Measurements from ENCODE around the gene NTRK3.

The NTRK3 gene

DNA sequence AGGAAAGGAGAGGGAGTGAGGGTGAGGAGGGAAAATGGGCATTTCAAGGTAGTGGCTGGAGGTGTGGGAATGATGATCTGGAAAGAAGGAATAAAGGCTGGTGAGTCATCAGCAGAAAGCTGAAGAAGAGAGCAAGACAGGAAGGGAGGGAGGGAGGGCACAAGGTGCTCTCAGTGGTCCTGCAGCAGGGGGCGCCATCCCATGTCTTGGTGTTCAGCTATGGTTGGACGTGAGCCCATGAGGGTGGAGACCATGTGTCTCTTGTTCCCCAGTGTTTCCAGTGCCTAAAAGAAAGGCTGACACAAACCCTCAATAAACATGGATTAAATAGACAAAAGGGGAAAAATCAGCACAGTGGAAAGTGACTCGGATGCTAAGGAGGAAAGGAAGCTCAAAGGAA, 228.5 kb downstream of the NTRK3 start:
- DNase-seq (ENCODE audit: low read depth), result no peak

DNA sequence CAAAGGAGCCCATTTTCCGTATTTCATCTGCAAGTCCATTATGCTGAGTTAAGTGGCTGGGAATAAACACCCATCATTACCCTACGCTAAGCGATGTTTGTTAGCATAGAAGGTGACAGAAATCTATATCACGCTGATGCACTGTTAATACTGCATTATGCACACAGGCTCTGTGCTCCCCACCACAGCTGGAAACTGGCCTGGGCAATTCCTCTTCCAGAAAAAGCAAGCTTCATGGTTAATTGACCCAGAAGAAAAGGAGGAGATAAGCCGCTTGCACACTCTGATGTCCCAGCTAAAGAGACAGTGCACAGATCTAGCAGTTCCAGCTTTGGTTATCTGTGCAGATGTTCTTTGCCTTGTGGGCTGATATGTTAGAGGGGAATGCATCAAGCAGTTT, 232.6 kb downstream of the NTRK3 start:
- no peak for DNase-seq (ENCODE audit: low read depth)

- no peak for DNase-seq (ENCODE audit: low read depth)
Measured at GRCh38 chr15:88022716-88023115, 233.8 kb downstream of the NTRK3 start.

DNA sequence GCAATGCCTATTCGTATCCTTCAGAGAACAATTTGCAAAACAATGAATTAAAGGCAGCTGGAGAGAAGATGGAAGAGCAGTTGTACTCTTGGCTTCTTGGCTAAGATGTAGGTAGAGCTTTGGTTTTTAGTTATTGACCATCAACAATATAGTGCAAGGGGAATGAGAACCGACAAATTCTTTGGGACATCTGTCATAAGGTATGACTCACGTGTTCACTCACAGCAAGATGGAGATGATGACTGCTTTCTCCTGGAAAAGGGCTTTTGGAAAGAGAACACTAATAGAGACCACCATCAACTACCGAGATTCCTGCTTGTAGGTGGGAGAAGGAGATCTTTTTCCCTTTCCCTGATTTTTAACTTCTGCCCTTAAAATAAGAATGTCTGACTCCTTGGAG, 234.9 kb downstream of the NTRK3 start:
- no peak for DNase-seq (ENCODE audit: low read depth)

- DNase-seq (ENCODE audit: low read depth), result no peak
Measured at GRCh38 chr15:88020806-88021205, 235.7 kb downstream of the NTRK3 start.

DNA sequence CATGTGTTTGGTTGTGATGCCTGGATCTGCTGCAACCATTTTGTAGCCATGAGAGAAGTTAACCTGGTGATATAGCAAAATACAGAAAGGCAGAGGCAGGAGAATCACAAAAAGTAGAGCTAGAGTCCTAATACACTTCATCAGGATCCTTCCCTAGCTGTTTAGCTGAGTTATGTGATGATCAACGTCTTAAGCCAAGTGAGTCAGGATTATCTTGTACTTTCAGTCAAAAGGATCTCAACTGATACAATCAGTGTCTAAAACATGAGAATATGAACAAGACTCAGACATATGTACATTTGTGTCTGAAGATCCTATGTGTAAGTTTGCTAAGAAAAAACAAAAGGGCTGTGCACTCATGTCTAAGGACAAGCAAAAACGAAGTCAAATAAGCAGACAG, 236.9 kb downstream of the NTRK3 start:
- DNase-seq (ENCODE audit: low read depth), result no peak

DNA sequence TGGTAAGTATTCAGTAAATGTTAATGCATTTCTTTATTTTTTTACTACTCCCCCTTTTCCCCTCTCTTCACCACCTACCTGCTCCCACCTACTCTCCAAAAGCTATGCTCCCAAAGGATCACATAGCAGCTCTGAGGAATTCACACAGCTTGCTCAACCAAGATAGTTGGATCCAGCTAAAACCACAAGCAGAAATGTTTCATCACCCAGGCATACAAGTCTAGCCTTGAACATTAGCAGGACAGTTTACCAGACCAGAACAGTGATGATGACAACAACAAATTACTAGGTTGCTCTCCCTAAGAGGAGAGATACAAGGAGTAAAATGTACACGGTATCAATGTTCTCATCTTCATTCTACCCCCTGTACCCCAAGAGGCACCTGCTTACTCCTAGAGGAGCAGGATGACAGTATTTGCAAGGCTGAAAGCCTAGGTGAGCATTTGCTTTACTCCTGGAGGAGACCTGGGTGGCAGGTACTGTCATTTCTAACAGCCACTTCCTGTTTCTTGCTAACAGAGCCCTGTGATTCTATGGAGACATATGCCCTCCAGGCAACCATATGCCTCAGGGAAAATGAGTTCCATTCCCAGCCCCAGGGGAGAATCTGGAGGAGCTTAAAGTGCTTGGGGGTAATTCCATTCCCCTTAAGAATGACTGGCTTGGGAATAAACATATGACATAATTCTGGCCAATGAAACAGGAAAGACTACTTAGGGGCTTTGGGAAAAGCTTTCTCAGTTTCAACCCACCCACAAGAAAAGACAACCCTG, 237.5 kb downstream of the NTRK3 start:
- no peak for DNase-seq (ENCODE audit: low read depth)

- DNase-seq (ENCODE audit: low read depth), result no peak
Measured at GRCh38 chr15:88017753-88018152, 238.8 kb downstream of the NTRK3 start.

DNA sequence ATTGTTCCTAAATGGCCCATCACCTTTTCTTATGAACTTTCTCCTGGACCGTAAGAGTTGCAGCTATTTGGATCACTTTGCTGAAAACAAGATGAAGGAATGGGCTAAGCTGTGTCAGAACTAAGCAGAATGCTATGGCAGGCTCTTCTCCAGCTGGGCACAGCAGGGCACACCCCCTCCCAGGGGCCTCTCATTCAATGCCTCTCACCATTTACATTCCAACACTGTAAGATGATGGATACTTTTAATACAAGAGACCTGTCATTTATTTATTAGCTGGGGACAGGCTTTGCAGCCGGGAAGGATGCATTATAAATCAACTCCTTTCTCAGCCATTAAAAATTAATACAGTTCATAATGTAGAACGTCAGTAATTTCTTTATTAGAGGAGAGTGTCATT, 240.1 kb downstream of the NTRK3 start:
- no peak for DNase-seq (ENCODE audit: low read depth)

DNA sequence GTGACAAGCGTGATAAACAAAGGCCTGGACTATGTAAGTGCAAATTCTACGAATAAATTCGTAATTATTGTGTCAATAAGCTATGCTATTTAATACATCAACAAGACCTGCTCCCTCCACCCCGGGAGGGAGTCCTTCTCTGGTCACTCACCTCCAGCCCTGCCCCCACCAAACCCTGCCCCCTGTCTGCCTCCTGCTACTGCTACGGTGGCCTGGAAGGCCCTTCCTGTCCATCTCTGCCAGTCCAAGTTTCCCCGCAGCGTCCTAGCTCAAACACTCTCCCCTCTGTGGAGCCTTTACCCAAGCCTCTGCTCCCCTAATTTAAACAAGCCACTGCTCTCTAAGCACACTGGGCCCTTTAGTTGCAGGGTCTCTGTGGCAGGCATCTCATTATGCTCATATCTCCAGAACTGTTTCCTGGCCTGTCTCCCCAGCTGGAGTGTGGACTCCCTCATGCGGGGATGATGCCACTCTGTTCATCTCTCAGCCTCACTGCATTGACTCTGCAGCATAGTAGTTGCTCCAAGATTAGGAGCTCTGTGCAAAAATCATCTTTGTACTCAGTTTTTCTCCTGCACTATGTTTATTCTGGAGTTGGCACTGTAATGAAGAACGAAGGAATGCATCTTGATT, 241.2 kb downstream of the NTRK3 start:
- DNase-seq (ENCODE audit: low read depth), result no peak

GRCh38 chr15:88014454-88015160, 241.9 kb downstream of the NTRK3 start:
- DNase-seq (ENCODE audit: low read depth), result no peak

GRCh38 chr15:88013111-88013510, 243.4 kb downstream of the NTRK3 start:
- DNase-seq (ENCODE audit: low read depth), result no peak

- DNase-seq (ENCODE audit: low read depth), result no peak
Measured at GRCh38 chr15:88012688-88013087, 243.9 kb downstream of the NTRK3 start.

GRCh38 chr15:88012233-88012632, 244.3 kb downstream of the NTRK3 start:
- no peak for DNase-seq (ENCODE audit: low read depth)

GRCh38 chr15:88011533-88011932, 245.0 kb downstream of the NTRK3 start:
- no peak for DNase-seq (ENCODE audit: low read depth)

DNA sequence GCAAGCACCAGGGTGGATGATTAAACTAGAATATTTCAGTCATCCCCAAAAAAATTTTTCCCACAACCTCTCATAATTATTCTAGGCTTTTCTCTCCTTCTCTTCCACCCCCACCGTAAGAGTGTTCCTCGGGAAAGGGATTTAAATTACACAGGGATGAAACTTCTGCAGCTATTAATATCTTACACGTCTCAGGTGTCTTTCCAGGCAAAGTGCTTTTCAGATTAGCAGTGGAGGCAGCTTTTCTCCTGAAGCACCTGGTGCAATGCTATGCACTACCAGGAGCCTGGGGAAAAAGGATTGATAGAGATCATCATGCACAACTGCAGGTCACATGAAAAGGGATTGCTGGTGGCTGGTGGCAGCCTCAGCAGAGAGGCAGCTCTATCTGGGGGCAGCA, 250.4 kb downstream of the NTRK3 start:
- DNase-seq (ENCODE audit: low read depth), result no peak

GRCh38 chr15:88004399-88004798, 252.1 kb downstream of the NTRK3 start:
- no peak for DNase-seq (ENCODE audit: low read depth)

- DNase-seq (ENCODE audit: low read depth), result no peak
Measured at GRCh38 chr15:88003541-88004327, 252.8 kb downstream of the NTRK3 start.

GRCh38 chr15:88002706-88003105, 253.8 kb downstream of the NTRK3 start:
- no peak for DNase-seq (ENCODE audit: low read depth)

DNA sequence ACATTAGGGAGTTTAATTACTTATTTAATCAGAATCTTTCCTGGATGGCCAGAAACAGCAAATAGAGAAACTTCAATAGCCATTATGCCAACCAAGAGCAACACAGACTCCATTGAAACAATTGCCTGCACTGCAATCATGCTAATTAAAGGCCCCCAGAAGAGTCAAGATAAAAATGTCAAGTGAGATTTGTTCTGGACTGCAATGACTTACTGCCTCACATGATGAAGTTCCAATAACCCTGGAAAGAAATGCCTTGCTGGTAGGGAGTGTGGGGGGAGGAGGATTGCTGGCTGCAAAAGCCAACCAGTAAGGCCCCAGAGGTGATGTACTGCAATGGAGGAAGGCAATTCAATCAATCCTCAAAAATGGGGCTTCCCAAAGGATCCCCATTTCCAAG, 257.9 kb downstream of the NTRK3 start:
- no peak for DNase-seq (ENCODE audit: low read depth)

DNA sequence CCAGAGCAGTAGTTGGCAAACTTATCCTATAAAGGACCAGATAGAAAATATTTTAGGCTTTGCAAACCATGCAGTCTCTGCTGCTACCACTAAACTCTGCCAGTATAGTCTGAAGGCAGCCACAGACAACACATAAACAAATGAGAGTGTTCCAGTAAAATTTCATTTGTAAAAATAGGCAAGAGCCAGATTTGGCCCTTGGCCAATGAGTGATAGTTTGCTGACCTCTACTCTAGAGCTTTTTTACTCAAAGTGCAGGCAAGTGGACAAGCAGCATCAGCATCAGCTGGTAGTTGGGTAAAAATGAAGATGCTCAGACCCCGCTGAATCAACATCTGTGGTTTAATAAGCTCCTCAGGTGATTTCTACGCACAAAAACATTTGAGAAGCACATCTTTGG, 269.8 kb downstream of the NTRK3 start:
- DNase-seq (ENCODE audit: low read depth), result no peak

DNA sequence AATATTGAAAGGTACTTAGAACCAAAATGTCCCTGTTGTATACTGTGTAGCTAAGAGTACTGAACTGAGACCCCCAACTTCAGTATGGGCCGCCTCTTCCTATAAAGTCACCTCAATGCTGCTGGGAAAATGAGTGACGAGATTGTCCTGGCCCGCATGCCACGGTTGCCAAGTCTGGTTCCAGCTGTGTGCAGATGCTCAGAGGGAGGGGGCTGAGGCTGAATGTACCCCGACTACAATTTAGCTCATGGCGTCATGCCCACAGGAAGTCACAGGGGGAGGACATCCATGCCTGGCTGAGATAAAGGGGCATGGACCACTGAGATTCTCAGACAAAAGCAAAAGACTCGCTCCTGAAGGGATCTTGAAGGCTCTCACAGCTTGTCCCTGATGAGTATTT, 271.1 kb downstream of the NTRK3 start:
- no peak for DNase-seq (ENCODE audit: low read depth)

GRCh38 chr15:87981969-87982368, 274.6 kb downstream of the NTRK3 start:
- no peak for DNase-seq (ENCODE audit: low read depth)
